Thoracic aorta (tissue), 2 donors: ENCODE measurements around the gene USP37. TPM values are rescaled to one million over a fixed set of nuclear protein-coding genes. Genes with fewer than 3 reads are reported as not detected.

ENCODE experiments used
- ATAC-seq: fragments of 150-250 bp; one replicate; pipeline ENCODE4 v1.8.0; 2017; ENCODE audit warnings: low read depth; ENCODE audit not compliant: insufficient number of reproducible peaks, low FRiP score
- DNase-seq: peaks from one replicate; pipeline ENCODE4 v3.0.0-alpha.2; 2020; ENCODE audit warnings: low spot score
- H3K27ac ChIP-seq, 2 donors: fragments of 200-600 bp; sonication (generic); 1 replicate in 1 of 2; 2 replicates in 1 of 2; pipeline ENCODE4 v1.5.1; 2016; ENCODE audit warnings: mild to moderate bottlenecking in 2 of 2, moderate library complexity in 2 of 2
- H3K27me3 ChIP-seq: fragments of 200-600 bp; sonication (generic); replicated peaks from 2 replicates; pipeline ENCODE4 v1.6.0; 2016; ENCODE audit warnings: mild to moderate bottlenecking; ENCODE audit not compliant: insufficient read depth
- H3K36me3 ChIP-seq: fragments of 200-600 bp; sonication (generic); one replicate; pipeline ENCODE4 v1.5.1; 2016
- H3K4me1 ChIP-seq, 2 donors: fragments of 200-600 bp; sonication (generic); 1 replicate in 1 of 2; 2 replicates in 1 of 2; pipeline versions ENCODE4 v1.5.1 to v1.6.0; 2016; ENCODE audit warnings: low read depth in 2 of 2, mild to moderate bottlenecking in 1 of 2; ENCODE audit not compliant: control insufficient read depth in 1 of 2
- H3K4me3 ChIP-seq: fragments of 200-600 bp; sonication (generic); 2 replicates; pipeline ENCODE4 v1.5.1; 2016; ENCODE audit warnings: mild to moderate bottlenecking
- H3K9me3 ChIP-seq: fragments of 200-600 bp; sonication (generic); 2 replicates; pipeline ENCODE4 v1.5.1; 2016
- total RNA-seq, 2 donors: library from RNA; depleted of rRNA; stranded (reverse); fragments of >200 nt; gene quantifications; one replicate each; pipeline versions ENCODE4 v1.1.0 to v1.2.3, GENCODE V29; 2016
- TF ChIP-seq, protein P1 (sequence below): fragments of 200-600 bp; sonication (generic); IDR thresholded peaks from one replicate; pipeline ENCODE4 v1.5.1; 2019; ENCODE audit warnings: antibody characterized with exemption

Gene USP37
- total RNA-seq, 2 donors from 2014 or later, result 10.2 to 18.6 TPM

DNA sequence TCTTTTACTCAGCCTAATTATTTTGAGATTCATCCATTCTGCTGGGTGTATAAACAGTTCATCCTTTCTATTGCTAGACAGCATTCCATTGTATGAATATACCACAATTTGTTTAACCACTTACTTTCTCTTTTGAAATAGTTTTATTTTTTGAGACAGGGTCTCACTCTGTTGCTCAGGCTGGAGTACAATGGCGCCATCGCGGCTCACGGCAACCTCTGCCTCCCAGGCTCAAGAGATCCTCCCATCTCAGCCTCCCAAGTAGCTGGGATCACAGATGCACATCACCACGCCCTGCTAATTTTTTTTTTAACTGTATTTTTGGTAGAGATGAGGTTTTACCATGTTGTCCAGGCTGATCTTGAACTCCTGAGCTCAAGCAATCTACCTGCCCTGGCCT is 54.5 kb downstream of the USP37 start:
- Histone ChIP-seq H3K27ac (no peak overlapping the region), H3K27me3 (no peaks in the 10 kb centered on the region), H3K9me3 (no peaks in the 10 kb centered on the region), H3K4me3 (no peak overlapping the region), H3K4me1 (no peaks in the 10 kb centered on the region), H3K36me3 (no peaks in the 10 kb centered on the region)
- ATAC-seq (no peak), DNase-seq (no peak)
- TF ChIP-seq, protein P1, sequence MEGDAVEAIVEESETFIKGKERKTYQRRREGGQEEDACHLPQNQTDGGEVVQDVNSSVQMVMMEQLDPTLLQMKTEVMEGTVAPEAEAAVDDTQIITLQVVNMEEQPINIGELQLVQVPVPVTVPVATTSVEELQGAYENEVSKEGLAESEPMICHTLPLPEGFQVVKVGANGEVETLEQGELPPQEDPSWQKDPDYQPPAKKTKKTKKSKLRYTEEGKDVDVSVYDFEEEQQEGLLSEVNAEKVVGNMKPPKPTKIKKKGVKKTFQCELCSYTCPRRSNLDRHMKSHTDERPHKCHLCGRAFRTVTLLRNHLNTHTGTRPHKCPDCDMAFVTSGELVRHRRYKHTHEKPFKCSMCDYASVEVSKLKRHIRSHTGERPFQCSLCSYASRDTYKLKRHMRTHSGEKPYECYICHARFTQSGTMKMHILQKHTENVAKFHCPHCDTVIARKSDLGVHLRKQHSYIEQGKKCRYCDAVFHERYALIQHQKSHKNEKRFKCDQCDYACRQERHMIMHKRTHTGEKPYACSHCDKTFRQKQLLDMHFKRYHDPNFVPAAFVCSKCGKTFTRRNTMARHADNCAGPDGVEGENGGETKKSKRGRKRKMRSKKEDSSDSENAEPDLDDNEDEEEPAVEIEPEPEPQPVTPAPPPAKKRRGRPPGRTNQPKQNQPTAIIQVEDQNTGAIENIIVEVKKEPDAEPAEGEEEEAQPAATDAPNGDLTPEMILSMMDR, result no peak

DNA sequence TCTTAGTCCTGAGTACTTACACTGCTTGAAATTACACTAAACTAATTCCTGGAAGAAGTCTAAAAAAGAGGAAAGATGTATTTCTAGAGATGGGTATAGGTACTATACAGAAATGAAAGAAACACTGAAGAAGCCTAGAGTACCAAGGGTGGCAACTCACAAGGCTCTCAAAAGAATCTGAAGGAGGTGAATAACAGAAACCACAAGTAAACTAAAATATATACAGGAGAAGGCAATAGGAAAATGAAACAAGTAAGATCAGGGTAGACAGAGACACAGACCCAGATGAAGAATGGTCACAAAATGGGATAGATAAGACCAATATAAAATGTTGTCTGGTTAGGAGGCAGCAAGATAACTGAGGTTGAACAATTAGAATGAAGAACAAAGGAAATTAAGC is 59.9 kb downstream of the USP37 start:
- TF ChIP-seq, protein P1, result no peak
- Histone ChIP-seq H3K9me3 (no peaks in the 10 kb centered on the region), H3K4me1 (no peaks in the 10 kb centered on the region), H3K4me3 (no peak overlapping the region), H3K27me3 (no peaks in the 10 kb centered on the region), H3K36me3 (no peaks in the 10 kb centered on the region), H3K27ac (no peak overlapping the region)
- ATAC-seq (no peak), DNase-seq (no peak)

DNA sequence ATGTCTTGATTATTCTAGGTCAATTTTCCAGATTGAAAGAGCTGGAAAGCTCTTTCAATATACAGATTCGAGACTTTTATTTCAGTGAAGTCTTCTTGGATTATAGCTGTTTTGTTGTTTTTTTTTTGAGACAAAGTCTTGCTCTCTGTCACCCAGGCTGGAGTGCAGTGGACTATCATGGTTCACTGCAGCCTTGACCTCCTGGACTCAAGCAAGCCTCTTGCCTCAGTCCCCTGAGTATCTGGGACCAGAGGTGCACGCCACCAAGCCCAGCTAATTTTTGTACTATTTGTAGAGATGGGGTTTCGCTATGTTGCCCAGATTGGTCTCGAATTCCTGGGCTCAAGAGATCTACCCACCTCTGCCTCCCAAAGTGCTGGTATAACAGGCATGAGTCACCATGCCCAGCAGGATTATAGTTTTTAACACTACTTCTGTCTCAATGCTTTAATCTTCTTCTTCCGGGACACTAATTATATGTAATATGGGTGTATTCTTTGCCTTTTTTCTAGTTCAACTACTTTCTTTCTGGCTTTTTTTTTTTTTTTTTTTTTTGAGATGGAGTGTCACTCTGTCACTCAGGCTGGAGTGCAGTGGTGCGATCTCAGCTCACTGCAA is 62.3 kb downstream of the USP37 start:
- TF ChIP-seq, protein P1, result no peak
- no peaks in the 10 kb centered on the region for H3K36me3 ChIP-seq

DNA sequence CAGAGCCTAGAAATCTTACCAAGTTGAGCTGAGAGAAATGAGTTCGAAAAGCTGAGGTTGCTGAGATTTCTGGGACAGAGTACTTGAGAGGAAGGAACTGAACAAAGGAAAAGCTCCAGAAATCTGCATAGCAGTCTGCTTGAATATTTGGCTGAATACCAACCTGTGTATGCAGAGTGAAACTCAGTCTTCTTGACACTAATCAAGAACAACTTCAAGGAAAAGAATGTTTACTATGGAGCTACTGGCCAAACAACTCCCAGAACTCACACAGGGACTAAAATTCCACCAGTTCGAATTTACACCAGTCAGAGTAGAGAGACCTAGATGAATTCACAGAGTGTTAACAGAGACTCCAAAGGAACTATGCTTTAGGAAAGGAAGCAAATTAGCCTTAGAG is 66.5 kb downstream of the USP37 start:
- DNase-seq (no peak), ATAC-seq (no peak)
- no peak overlapping the region for H3K4me3 ChIP-seq
- H3K36me3 ChIP-seq, result peaks cover 3% of the 10 kb centered on the region
- H3K9me3 ChIP-seq, result no peaks in the 10 kb centered on the region
- peaks cover 0 to 9% of the 10 kb centered on the region in 2 donors for H3K4me1 ChIP-seq
- H3K27ac ChIP-seq, result no peak overlapping the region
- TF ChIP-seq, protein P1, result no peak
- no peaks in the 10 kb centered on the region for H3K27me3 ChIP-seq

More for the DNA sequence above, 62.3 kb downstream of the USP37 start:
- Histone ChIP-seq H3K27me3 (no peaks in the 10 kb centered on the region), H3K4me1 (peaks cover 0 to 9% of the 10 kb centered on the region in 2 donors), H3K27ac (no peak overlapping the region), H3K9me3 (no peaks in the 10 kb centered on the region), H3K4me3 (no peak overlapping the region)
- DNase-seq (no peak), ATAC-seq (no peak)

DNA sequence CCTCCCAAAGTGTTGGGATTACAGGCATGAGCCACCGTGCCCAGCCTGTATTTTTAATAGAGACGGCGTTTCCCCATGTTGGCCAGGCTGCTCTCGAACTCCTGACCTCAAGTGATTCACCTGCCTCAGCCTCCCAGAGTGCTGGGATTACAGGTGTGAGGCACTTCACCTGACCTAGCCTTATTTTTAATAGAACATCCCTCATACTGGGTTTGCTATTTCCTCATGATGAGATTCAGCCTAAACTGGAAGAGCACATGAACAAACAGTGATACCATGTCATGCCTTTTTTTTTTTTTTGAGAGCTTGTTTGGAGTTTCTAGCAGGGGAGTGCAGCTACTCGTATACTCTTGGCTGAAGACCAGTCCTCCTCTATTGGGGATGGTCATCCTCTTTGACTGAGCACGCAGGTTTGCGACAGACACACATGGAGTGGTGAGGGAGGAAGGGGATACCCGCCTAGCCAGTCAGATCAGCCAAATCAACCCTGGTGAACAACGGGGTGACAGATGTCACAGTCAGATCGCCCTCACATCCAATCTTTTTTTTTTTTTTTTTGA is 67.6 kb downstream of the USP37 start:
- H3K36me3 ChIP-seq, result peaks cover 3% of the 10 kb centered on the region
- no peak overlapping the region for H3K4me3 ChIP-seq
- H3K27me3 ChIP-seq, result no peaks in the 10 kb centered on the region
- H3K27ac ChIP-seq, result no peak overlapping the region
- TF ChIP-seq, protein P1, result no peak
- no peaks in the 10 kb centered on the region for H3K9me3 ChIP-seq
- ATAC-seq, result no peak
- peaks cover 0 to 9% of the 10 kb centered on the region in 2 donors for H3K4me1 ChIP-seq
- DNase-seq, result no peak
